K562 (cell line): ENCODE data around the gene OSM. TPM values are rescaled to one million over a fixed set of nuclear protein-coding genes. Genes with fewer than 3 reads are reported as not detected.

Experiments used
- ATAC-seq: fragments of 200-7000 bp; cut with Tn5 transposase; 3 replicates; pipeline ENCODE4 v1.9.1; 2020; ENCODE audit warnings: moderate library complexity
- BruUV-seq: library from RNA; stranded (reverse); fragments of 400-500 nt; replicated peaks from 2 replicates; lab custom pipeline; 2021; lab: Mats Ljungman, UMichigan
- CTCF ChIA-PET: fragments of 300-600 bp; formaldehyde crosslinking; extraction: SDS; loops from one replicate; lab custom pipeline; 2021; ENCODE audit warnings: low intra/inter-chr PET ratio; lab: Yijun Ruan, JAX
- POLR2A ChIA-PET: fragments of 300-600, 350-650 bp; sonication (Branson Sonifier 250); formaldehyde crosslinking; extraction: SDS; loops from one replicate; lab custom pipeline; 2021; ENCODE audit warnings: antibody characterized with exemption, inconsistent platforms; lab: Yijun Ruan, JAX
- DNase-seq, 4 experiments: peaks; one replicate each; pipeline versions ENCODE4 v3.0.0 to v3.0.0-alpha.2; 2011 to 2018; ENCODE audit warnings: low spot score in 3 of 4, mixed read lengths in 3 of 4; ENCODE audit errors: extremely low read depth in 1 of 4
- FAIRE-seq: peaks from 2 replicates; lab custom pipeline; 2011; peaks lifted over from hg19 to GRCh38; lab: Jason Lieb, UNC
- H2AFZ ChIP-seq: 2 replicates; pipeline ENCODE4 v1.6.0; 2011; ENCODE audit warnings: low read depth, low read length, control low read depth, inconsistent platforms
- H3K27ac ChIP-seq: fragments of 200-600 bp; 3 replicates; pipeline ENCODE4 v1.8.0; 2011; ENCODE audit warnings: low read depth, mild to moderate bottlenecking, control low read depth, inconsistent platforms, low read length, moderate library complexity, mixed read lengths; ENCODE audit errors: extremely low read depth
- H3K27me3 ChIP-seq, 2 experiments: fragments of 300-600 bp in 1 of 2; 2 replicates in 1 of 2; 3 replicates in 1 of 2; pipeline versions ENCODE4 v1.6.0 to v1.8.0; 2011; ENCODE audit warnings: inconsistent platforms in 2 of 2, low read length in 2 of 2, mild to moderate bottlenecking in 1 of 2, mixed read lengths in 1 of 2, moderate library complexity in 1 of 2; ENCODE audit not compliant: control insufficient read depth in 2 of 2, insufficient read depth in 2 of 2
- H3K36me3 ChIP-seq: fragments of 300-600 bp; 3 replicates; pipeline ENCODE4 v1.8.0; 2011; ENCODE audit warnings: mild to moderate bottlenecking, low read length, inconsistent platforms; ENCODE audit not compliant: control insufficient read depth, insufficient read depth
- H3K4me1 ChIP-seq, 2 experiments: fragments of 200-600 bp in 1 of 2; replicated peaks in 1 of 2; 2 replicates in 1 of 2; 3 replicates in 1 of 2; pipeline versions ENCODE4 v1.5.1 to v1.8.0; 2011; ENCODE audit warnings: inconsistent platforms in 2 of 2, low read length in 2 of 2, mild to moderate bottlenecking in 1 of 2, mixed read lengths in 1 of 2, moderate library complexity in 1 of 2; ENCODE audit not compliant: control insufficient read depth in 2 of 2, insufficient read depth in 2 of 2
- H3K4me2 ChIP-seq: 2 replicates; pipeline ENCODE4 v1.6.1; 2011; ENCODE audit warnings: low read length, control low read depth, inconsistent platforms, mixed read lengths; ENCODE audit not compliant: insufficient read depth
- H3K4me3 ChIP-seq: fragments of 200-600 bp; sonication (generic), shearing (Covaris generic); 2 replicates; pipeline ENCODE4 v1.5.1; 2016; ENCODE audit warnings: control low read depth, inconsistent platforms
- H3K79me2 ChIP-seq: fragments of 200-600 bp; 3 replicates; pipeline ENCODE4 v1.8.0; 2011; ENCODE audit warnings: low read length, inconsistent platforms; ENCODE audit not compliant: control insufficient read depth, insufficient read depth
- H3K9ac ChIP-seq, 2 experiments: 2 replicates each; pipeline versions ENCODE4 v1.6.0 to v1.6.1; 2011; ENCODE audit warnings: low read depth in 2 of 2, low read length in 2 of 2, control low read depth in 1 of 2, inconsistent platforms in 1 of 2, mild to moderate bottlenecking in 1 of 2, mixed read lengths in 1 of 2; ENCODE audit not compliant: insufficient read depth in 1 of 2
- H3K9me1 ChIP-seq: one replicate; pipeline ENCODE4 v1.6.0; 2011; ENCODE audit warnings: inconsistent platforms, mild to moderate bottlenecking, low read length, moderate library complexity; ENCODE audit not compliant: control insufficient read depth, insufficient read depth
- H3K9me3 ChIP-seq: replicated peaks from 2 replicates; pipeline ENCODE4 v1.5.1; 2011; ENCODE audit warnings: low read depth, low read length, inconsistent platforms; ENCODE audit not compliant: control insufficient read depth, insufficient read depth
- H4K20me1 ChIP-seq: replicated peaks from 2 replicates; pipeline ENCODE4 v1.6.1; 2011; ENCODE audit warnings: low read length, inconsistent platforms, mixed read lengths; ENCODE audit not compliant: control insufficient read depth, insufficient read depth
- KDM1A ChIP-seq, 2 experiments: fragments of 450-650 bp; IDR thresholded peaks; 2 replicates each; pipeline ENCODE4 v1.6.1; 2016; ENCODE audit warnings: mild to moderate bottlenecking in 2 of 2
- PATZ1 ChIP-seq: fragments of 250-450 bp; sonication (Bioruptor Pico); IDR thresholded peaks from 2 replicates; pipeline ENCODE4 v1.5.0; 2020; ENCODE audit warnings: mild to moderate bottlenecking, borderline replicate concordance
- WGBS: fragments of 100-300 bp; shearing (Covaris generic); methylation state at CpG from one replicate; pipeline ENCODE4 v1.1.6; 2016; ENCODE audit warnings: low coverage, mixed read lengths; ENCODE audit not compliant: insufficient coverage; ENCODE audit errors: missing lambda C conversion rate; 5-methylcytosine and 5-hydroxymethylcytosine counted together
- in situ Hi-C: fragments of 300-500 bp; cut with MboI; formaldehyde crosslinking; loops from 4 replicates; pipeline ENCODE4 v1.15.0; 2018; ENCODE audit warnings: inconsistent platforms, mixed read lengths
- intact Hi-C: fragments of 100-400 bp; cut with micrococcal nuclease; formaldehyde crosslinking; loops from 2 replicates; pipeline ENCODE4 v1.14.2; 2022
- polyA plus RNA-seq, 8 experiments: library from polyadenylated mRNA; depleted of rRNA in 4 of 8; stranded (reverse) in 5 of 8; unstranded in 3 of 8; fragments of >200 nt; fragmentation: Nextera tagmentation in 2 of 8; fragmentation: Illumina TruSeq in 1 of 8; extraction: Ambion mirVana in 2 of 8; extraction: Trizol in 1 of 8; gene quantifications; 2 replicates each; pipeline versions ENCODE4 v1.2.1 to v1.2.3, GENCODE V29; 2011 to 2014; ENCODE audit warnings: inconsistent platforms in 1 of 8, missing spikeins in 1 of 8
- total RNA-seq, 7 experiments: library from RNA; depleted of rRNA in 6 of 7; stranded (reverse); fragments of >200 nt in 6 of 7; fragmentation: Illumina TruSeq in 2 of 7; extraction: Trizol in 2 of 7; gene quantifications; 2 replicates each; pipeline versions ENCODE4 v1.2.1 to v1.2.3, GENCODE V29; 2011 to 2021; ENCODE audit warnings: low replicate concordance in 1 of 7

Gene OSM
- total and polyA plus RNA-seq, 9 of the 15 experiments (the other 6 are each of a cell fraction or from before 2014, with no cell fraction given): 0.22 TPM; not detected in 8

GRCh38 chr22:30315962-30316576 is 49.4 kb upstream of the OSM start:
- FAIRE-seq (no peak), ATAC-seq (no peak), DNase-seq (no peak)
- no TSS peak for BruUV-seq
- intact Hi-C loops (no loop called here), in situ Hi-C loops (no loop called here)
- H3K36me3 ChIP-seq: peaks cover 3% of the 10 kb centered on the region; the same call in 2 of the 3 replicates
- WGBS: 71% methylated on average over 2 of the region's 2 CpGs
- no peak overlapping the region for H3K9ac ChIP-seq
- H3K79me2 ChIP-seq: no peaks in the 10 kb centered on the region; the same call in 2 of the 3 replicates
- no peak overlapping the region for H3K27ac ChIP-seq
- no peaks in the 10 kb centered on the region for H3K27me3 ChIP-seq
- no peak overlapping the region for H3K4me3 ChIP-seq
- H3K9me3 ChIP-seq: no peaks in the 10 kb centered on the region
- no peak overlapping the region for H2AFZ ChIP-seq
- peaks cover 4% of the 10 kb centered on the region; the same call in 1 of the 2 replicates for H4K20me1 ChIP-seq
- ChIA-PET CTCF (no interaction called here), POLR2A (interaction anchor here (0.8 kb wide), 1 partner anchor 76 kb away, joined by 4 read pairs; no protein-coding TSS in a partner anchor)
- no peak overlapping the region for H3K4me2 ChIP-seq
- TF ChIP-seq KDM1A (IDR thresholded peaks at IDR 0.05) (0 out of 4 replicates have a peak, but pooled peaks have one; percentile 9 to 32), PATZ1 (CRISPR knock-in tag) (no peak)
- H3K9me1 ChIP-seq: no peaks in the 10 kb centered on the region
- peaks cover 10 to 14% of the 10 kb centered on the region in 2 experiments; a peak in 3 of 5 replicates for H3K4me1 ChIP-seq
